T follicular helper cell (primary cell): Measurements from ENCODE around the gene NFE2L3.
A peak's percentile ranks its signal among the peaks of the same experiment; 100 is the strongest.

ENCODE experiments used
- DNase-seq: peaks from one replicate; pipeline ENCODE4 v3.0.0-alpha.2; 2020; ENCODE audit warnings: low read depth

The NFE2L3 gene

GRCh38 chr7:26199301-26200037, 47.5 kb downstream of the NFE2L3 start:
- peak; percentile 52 for DNase-seq

- peak; percentile 71 for DNase-seq
Observed at GRCh38 chr7:26200038-26200443, 48.0 kb downstream of the NFE2L3 start.

GRCh38 chr7:26200444-26201246, 48.6 kb downstream of the NFE2L3 start, which contains the start of gene HNRNPA2B1:
Gene HNRNPA2B1, minus strand, starts transcription at chr7:26200746. Its CDS starts 169 bp downstream, at chr7:26200577.
- peak; percentile 95 for DNase-seq

GRCh38 chr7:26201247-26202018, 49.4 kb downstream of the NFE2L3 start, which contains the start of gene CBX3:
Gene CBX3, plus strand, starts transcription at chr7:26201745. Its CDS starts 1,254 bp downstream, at chr7:26202999.
- DNase-seq, result peak; percentile 76

- DNase-seq, result peak; percentile 29
Observed at GRCh38 chr7:26202019-26202990, 50.3 kb downstream of the NFE2L3 start.

- no peak for DNase-seq
Observed at GRCh38 chr7:26203016-26203415, 51.0 kb downstream of the NFE2L3 start.

- DNase-seq, result no peak
Observed at GRCh38 chr7:26208040-26208439, 56.0 kb downstream of the NFE2L3 start.

GRCh38 chr7:26212921-26213718, 61.1 kb downstream of the NFE2L3 start:
- no peak for DNase-seq

- DNase-seq, result no peak
Observed at GRCh38 chr7:26213807-26214515, 62.0 kb downstream of the NFE2L3 start.

- DNase-seq, result no peak
Observed at GRCh38 chr7:26216049-26216448, 64.1 kb downstream of the NFE2L3 start.

- no peak for DNase-seq
Observed at GRCh38 chr7:26224359-26224758, 72.4 kb downstream of the NFE2L3 start.

- DNase-seq, result no peak
Observed at GRCh38 chr7:26227987-26228386, 76.0 kb downstream of the NFE2L3 start.

- no peak for DNase-seq
Observed at GRCh38 chr7:26233902-26234511, 82.0 kb downstream of the NFE2L3 start.
